ENCODE data around the gene PHACTR4.

DNA sequence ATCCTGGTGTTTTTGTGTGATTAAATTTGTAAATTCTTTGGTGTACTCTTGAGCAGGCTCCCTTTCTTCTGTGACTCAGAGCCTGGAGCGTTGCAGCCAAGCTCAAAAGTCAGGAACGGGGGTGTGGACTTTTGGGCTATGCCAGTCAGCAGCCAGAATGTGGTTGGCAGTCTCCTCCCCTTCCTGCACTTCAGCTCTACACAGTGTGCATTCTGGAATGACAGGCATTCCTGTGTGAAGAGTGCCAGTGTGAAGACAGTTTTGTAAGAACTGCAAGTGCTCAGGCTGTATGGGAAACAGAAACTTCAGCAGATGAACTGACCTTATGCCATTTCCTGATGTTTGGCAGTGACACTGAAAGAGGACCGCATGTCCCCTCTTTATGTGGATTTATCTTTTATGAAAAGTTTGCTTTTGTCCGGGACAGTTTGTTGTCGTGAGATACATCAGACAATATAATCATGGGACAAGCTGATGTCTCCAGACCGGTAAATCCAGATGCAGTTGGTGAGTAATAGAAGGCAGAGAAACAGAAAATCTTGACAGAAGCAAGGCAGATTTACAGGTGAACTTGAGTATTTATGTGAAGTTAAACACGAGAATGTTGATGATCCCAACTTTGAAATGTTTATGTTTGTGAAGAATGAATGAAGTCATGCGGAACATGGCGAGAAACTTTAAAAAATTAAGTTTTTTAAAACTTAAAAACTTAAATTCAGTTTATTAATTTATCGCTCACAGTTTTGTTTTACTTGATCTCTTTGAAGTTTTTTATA lies 68.6 kb downstream of the PHACTR4 start:
- TF ChIP-seq, protein P1, sequence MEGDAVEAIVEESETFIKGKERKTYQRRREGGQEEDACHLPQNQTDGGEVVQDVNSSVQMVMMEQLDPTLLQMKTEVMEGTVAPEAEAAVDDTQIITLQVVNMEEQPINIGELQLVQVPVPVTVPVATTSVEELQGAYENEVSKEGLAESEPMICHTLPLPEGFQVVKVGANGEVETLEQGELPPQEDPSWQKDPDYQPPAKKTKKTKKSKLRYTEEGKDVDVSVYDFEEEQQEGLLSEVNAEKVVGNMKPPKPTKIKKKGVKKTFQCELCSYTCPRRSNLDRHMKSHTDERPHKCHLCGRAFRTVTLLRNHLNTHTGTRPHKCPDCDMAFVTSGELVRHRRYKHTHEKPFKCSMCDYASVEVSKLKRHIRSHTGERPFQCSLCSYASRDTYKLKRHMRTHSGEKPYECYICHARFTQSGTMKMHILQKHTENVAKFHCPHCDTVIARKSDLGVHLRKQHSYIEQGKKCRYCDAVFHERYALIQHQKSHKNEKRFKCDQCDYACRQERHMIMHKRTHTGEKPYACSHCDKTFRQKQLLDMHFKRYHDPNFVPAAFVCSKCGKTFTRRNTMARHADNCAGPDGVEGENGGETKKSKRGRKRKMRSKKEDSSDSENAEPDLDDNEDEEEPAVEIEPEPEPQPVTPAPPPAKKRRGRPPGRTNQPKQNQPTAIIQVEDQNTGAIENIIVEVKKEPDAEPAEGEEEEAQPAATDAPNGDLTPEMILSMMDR (conservative IDR thresholded peaks at IDR 0.05 in 1 of 2, IDR thresholded peaks at IDR 0.05 in 1 of 2; ENCODE audit: low read depth in 1 of 2, low read length in 2 of 2), result no peak
- TF ChIP-seq EZH2 (IDR thresholded peaks at IDR 0.05; ENCODE audit: low read length, missing control alignments), result no peak

All from fibroblast of lung (primary cell).